ENCODE results near the gene TP53INP2. TPM values are rescaled to one million over a fixed set of nuclear protein-coding genes. Genes with fewer than 3 reads are reported as not detected.
"Not testable (repeated sequence)": the region's sequence is repeated elsewhere in the genome, so short reads cannot be mapped to it uniquely, and the experiment has no call there.

TP53INP2 gene
- total RNA-seq, 1 experiment from 2014 or later, result 7.1 TPM

GRCh38 chr20:34704177-34705007 is at the start of gene TP53INP2 (continued):
- no peak for TF ChIP-seq ZBTB33 (IDR thresholded peaks at IDR 0.05; ENCODE audit: extremely low read depth, insufficient replicate concordance, low read length)
- no peak for TF ChIP-seq MAX (IDR thresholded peaks at IDR 0.05)
- no peak for TF ChIP-seq CBX3 (IDR thresholded peaks at IDR 0.05; ENCODE audit: low read depth)

- H3K27me3 ChIP-seq (ENCODE audit: insufficient read depth, low read length); H3K27ac ChIP-seq (ENCODE audit: low read depth, low read length); H3K9me2 ChIP-seq (ENCODE audit: insufficient read depth); DNase-seq (ENCODE audit: low read depth, low spot score); H3K79me2 ChIP-seq (ENCODE audit: insufficient read depth, low read length); BruUV-seq (replicated peaks); intact Hi-C loops (cut with micrococcal nuclease); H3K36me3 ChIP-seq (ENCODE audit: control insufficient read depth in 1 of 2, insufficient read depth in 2 of 2, low read length in 2 of 2); H3K4me1 ChIP-seq (ENCODE audit: control insufficient read depth in 1 of 2, insufficient read depth in 2 of 2, low read length in 2 of 2); RAD21 ChIA-PET (ENCODE audit: low non-redundant PET in 1 of 2, low total read pairs in 2 of 2, uncharacterized antibody in 2 of 2, unreplicated experiment in 2 of 2); H2AFZ ChIP-seq (ENCODE audit: low read depth, low read length, poor library complexity, severe bottlenecking); H3K4me3 ChIP-seq (replicated peaks in 1 of 2; ENCODE audit: low read depth in 1 of 2, low read length in 2 of 2); H4K20me1 ChIP-seq (ENCODE audit: insufficient read depth); CTCF ChIA-PET; H3K9ac ChIP-seq (ENCODE audit: low read length); ATAC-seq; POLR2A ChIA-PET; H3K9me3 ChIP-seq (ENCODE audit: control insufficient read depth in 1 of 2, insufficient read depth in 1 of 2, low read depth in 1 of 2, low read length in 2 of 2); H3K4me2 ChIP-seq (ENCODE audit: low read length): not testable (repeated sequence)
Observed at GRCh38 chr20:34658654-34659053, 45.5 kb upstream of the TP53INP2 start.

- H3K36me3 ChIP-seq (ENCODE audit: control insufficient read depth in 1 of 2, insufficient read depth in 2 of 2, low read length in 2 of 2); H3K4me2 ChIP-seq (ENCODE audit: low read length); H3K4me1 ChIP-seq (ENCODE audit: control insufficient read depth in 1 of 2, insufficient read depth in 2 of 2, low read length in 2 of 2); ATAC-seq; H3K9me2 ChIP-seq (ENCODE audit: insufficient read depth); CTCF ChIA-PET; H3K9ac ChIP-seq (ENCODE audit: low read length); BruUV-seq (replicated peaks); intact Hi-C loops (cut with micrococcal nuclease); H2AFZ ChIP-seq (ENCODE audit: low read depth, low read length, poor library complexity, severe bottlenecking); H3K27me3 ChIP-seq (ENCODE audit: insufficient read depth, low read length); DNase-seq (ENCODE audit: low read depth, low spot score); H3K4me3 ChIP-seq (replicated peaks in 1 of 2; ENCODE audit: low read depth in 1 of 2, low read length in 2 of 2); POLR2A ChIA-PET; H3K27ac ChIP-seq (ENCODE audit: low read depth, low read length); H3K9me3 ChIP-seq (ENCODE audit: control insufficient read depth in 1 of 2, insufficient read depth in 1 of 2, low read depth in 1 of 2, low read length in 2 of 2); RAD21 ChIA-PET (ENCODE audit: low non-redundant PET in 1 of 2, low total read pairs in 2 of 2, uncharacterized antibody in 2 of 2, unreplicated experiment in 2 of 2); H3K79me2 ChIP-seq (ENCODE audit: insufficient read depth, low read length); H4K20me1 ChIP-seq (ENCODE audit: insufficient read depth): not testable (repeated sequence)
Observed at GRCh38 chr20:34661811-34662210, 42.3 kb upstream of the TP53INP2 start.

Data from HCT116 (cell line).